Astrocyte (in vitro differentiated cells and primary cell): ENCODE data around the gene NCR2.

Experiments
- CTCF ChIP-seq: IDR thresholded peaks from 2 replicates; pipeline ENCODE4 v1.5.1; 2011; ENCODE audit warnings: low read depth, mild to moderate bottlenecking, inconsistent platforms, low read length, moderate library complexity; ENCODE audit not compliant: insufficient read depth
- EZH2 ChIP-seq: IDR thresholded peaks from 2 replicates; pipeline ENCODE4 v1.6.1; 2012; ENCODE audit warnings: mild to moderate bottlenecking, low read length, inconsistent platforms; ENCODE audit not compliant: insufficient read depth

GRCh38 chr6:41302638-41303037 lies 32.8 kb upstream of the NCR2 start:
- TF ChIP-seq CTCF = no peak
- TF ChIP-seq EZH2 = no peak
